ENCODE measurements around the gene FARP1.

GRCh38 chr13:98326291-98326690 is 183.4 kb downstream of the FARP1 start:
- TF ChIP-seq ZNF621 (tag by site-specific recombination; IDR thresholded peaks at IDR 0.05), result no peak
- no peak for TF ChIP-seq ZNF18 (tag by site-specific recombination; IDR thresholded peaks at IDR 0.05)
- no peak for TF ChIP-seq CTCF (tag by site-specific recombination; IDR thresholded peaks at IDR 0.05)
- TF ChIP-seq ZNF501 (tag by site-specific recombination; IDR thresholded peaks at IDR 0.05), result no peak
- no peak for TF ChIP-seq TCF7L2 (IDR thresholded peaks at IDR 0.05; ENCODE audit: borderline replicate concordance, low read depth, low read length)
- TF ChIP-seq ZNF416 (tag by site-specific recombination; IDR thresholded peaks at IDR 0.05), result no peak
- TF ChIP-seq ZNF792 (tag by site-specific recombination; IDR thresholded peaks at IDR 0.05), result no peak
- no peak for TF ChIP-seq ZNF624 (tag by site-specific recombination; IDR thresholded peaks at IDR 0.05)
- TF ChIP-seq ZNF707 (tag by site-specific recombination; IDR thresholded peaks at IDR 0.05), result no peak
- TF ChIP-seq ZBTB48 (tag by site-specific recombination; IDR thresholded peaks at IDR 0.05), result no peak
- no peak for TF ChIP-seq ZNF175 (tag by site-specific recombination; IDR thresholded peaks at IDR 0.05)
- TF ChIP-seq PRDM2 (tag by site-specific recombination; IDR thresholded peaks at IDR 0.05; ENCODE audit: borderline replicate concordance), result no peak
- no peak for TF ChIP-seq ZBTB26 (tag by site-specific recombination; optimal IDR thresholded peaks at IDR 0.05)
